Fibroblast of the aortic adventitia (primary cell): ENCODE data around the gene PANK1. TPM values are rescaled to one million over a fixed set of nuclear protein-coding genes. Genes with fewer than 3 reads are reported as not detected.

Source experiments
- DNase-seq: peaks from one replicate; pipeline ENCODE4 v3.0.0-alpha.2; 2010; ENCODE audit warnings: low read depth
- H3K4me3 ChIP-seq: 2 replicates; pipeline ENCODE4 v1.5.1; 2011; ENCODE audit warnings: low read depth, mild to moderate bottlenecking, control low read depth, low read length, moderate library complexity
- small RNA-seq: library from RNA; depleted of rRNA; stranded (forward); fragments of <200 nt; gene quantifications from one replicate; pipeline ENCODE3, GENCODE V24; 2012
- total RNA-seq: library from RNA; depleted of rRNA; stranded (reverse); fragments of >200 nt; gene quantifications from 2 replicates; pipeline ENCODE4 v1.2.3, GENCODE V29; 2012; ENCODE audit warnings: low replicate concordance
- TF ChIP-seq, protein P1 (sequence below): IDR thresholded peaks from 2 replicates; pipeline ENCODE4 v1.5.1; 2011; ENCODE audit warnings: mild to moderate bottlenecking, low read length, control low read depth, inconsistent platforms; ENCODE audit not compliant: insufficient read depth

PANK1 gene
- total RNA-seq, 1 donor, result 5.2 TPM

DNA sequence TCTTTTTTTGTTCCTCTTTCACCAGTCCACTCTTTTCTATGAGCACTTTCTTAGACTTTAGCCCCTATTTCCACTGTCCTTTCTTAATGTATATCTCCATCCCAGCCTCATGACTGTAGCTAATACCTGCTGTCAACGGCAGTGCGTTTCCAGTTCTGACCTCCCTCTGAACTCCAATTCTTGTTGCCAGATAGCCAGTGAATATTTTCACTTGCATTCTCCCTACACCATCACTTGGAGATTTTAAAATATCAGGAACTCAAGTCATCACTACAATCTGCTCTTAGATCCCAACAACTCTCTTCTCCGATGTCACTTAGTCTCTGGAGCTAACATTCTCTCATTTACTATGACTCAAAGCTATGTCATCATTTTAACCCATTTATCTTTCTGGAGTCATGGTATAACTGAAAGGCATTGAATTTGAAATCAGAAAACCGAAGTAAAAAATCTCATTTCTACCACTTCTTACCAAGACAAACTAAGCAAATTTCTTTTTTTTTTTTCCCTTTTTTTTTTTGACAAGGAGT is 104.6 kb downstream of the PANK1 start:
- TF ChIP-seq, protein P1, sequence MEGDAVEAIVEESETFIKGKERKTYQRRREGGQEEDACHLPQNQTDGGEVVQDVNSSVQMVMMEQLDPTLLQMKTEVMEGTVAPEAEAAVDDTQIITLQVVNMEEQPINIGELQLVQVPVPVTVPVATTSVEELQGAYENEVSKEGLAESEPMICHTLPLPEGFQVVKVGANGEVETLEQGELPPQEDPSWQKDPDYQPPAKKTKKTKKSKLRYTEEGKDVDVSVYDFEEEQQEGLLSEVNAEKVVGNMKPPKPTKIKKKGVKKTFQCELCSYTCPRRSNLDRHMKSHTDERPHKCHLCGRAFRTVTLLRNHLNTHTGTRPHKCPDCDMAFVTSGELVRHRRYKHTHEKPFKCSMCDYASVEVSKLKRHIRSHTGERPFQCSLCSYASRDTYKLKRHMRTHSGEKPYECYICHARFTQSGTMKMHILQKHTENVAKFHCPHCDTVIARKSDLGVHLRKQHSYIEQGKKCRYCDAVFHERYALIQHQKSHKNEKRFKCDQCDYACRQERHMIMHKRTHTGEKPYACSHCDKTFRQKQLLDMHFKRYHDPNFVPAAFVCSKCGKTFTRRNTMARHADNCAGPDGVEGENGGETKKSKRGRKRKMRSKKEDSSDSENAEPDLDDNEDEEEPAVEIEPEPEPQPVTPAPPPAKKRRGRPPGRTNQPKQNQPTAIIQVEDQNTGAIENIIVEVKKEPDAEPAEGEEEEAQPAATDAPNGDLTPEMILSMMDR, result no peak
- no peak overlapping the region for H3K4me3 ChIP-seq
- peak; percentile 52 for DNase-seq

DNA sequence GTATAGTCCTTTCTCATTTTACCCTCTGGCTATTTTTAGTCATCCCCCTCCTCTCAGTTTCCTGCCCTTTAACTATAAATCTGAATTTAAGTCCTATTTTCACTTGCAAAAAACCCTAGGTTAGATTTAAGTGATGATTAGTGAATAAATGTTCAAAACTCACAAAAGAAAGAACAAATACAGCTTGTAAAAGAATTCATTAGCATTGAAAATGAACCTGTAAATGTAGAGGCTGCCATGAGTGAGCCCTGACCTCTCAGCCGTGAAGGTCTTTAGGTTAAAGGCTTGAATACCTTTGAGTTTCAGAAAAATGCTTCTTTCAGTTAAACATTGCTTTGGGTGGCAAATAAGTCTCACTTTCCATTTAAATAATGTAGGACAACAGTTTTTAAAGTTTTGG is 107.7 kb downstream of the PANK1 start:
- DNase-seq, result no peak
- TF ChIP-seq, protein P1, result no peak
- no peak overlapping the region for H3K4me3 ChIP-seq

DNA sequence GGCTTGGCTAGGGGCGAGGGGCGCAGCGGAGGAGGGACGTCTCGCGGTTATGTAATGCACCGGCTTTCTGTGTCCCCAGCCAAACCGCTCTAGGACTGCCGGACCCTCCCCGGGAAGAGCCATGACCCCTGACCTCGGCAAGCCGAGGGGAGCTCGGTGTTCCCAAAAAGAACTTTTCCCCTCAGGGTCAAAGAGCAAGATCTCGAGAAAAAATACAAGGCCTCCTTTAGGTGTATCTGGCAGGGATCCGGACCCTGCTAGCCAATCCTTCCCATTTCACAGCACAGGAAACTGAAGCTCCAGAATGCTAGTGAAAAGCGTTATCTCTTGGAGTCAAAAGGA is 109.1 kb downstream of the PANK1 start:
- H3K4me3 ChIP-seq, result peak overlapping the region; percentile 62
- TF ChIP-seq, protein P1, result no peak
- DNase-seq, result no peak

DNA sequence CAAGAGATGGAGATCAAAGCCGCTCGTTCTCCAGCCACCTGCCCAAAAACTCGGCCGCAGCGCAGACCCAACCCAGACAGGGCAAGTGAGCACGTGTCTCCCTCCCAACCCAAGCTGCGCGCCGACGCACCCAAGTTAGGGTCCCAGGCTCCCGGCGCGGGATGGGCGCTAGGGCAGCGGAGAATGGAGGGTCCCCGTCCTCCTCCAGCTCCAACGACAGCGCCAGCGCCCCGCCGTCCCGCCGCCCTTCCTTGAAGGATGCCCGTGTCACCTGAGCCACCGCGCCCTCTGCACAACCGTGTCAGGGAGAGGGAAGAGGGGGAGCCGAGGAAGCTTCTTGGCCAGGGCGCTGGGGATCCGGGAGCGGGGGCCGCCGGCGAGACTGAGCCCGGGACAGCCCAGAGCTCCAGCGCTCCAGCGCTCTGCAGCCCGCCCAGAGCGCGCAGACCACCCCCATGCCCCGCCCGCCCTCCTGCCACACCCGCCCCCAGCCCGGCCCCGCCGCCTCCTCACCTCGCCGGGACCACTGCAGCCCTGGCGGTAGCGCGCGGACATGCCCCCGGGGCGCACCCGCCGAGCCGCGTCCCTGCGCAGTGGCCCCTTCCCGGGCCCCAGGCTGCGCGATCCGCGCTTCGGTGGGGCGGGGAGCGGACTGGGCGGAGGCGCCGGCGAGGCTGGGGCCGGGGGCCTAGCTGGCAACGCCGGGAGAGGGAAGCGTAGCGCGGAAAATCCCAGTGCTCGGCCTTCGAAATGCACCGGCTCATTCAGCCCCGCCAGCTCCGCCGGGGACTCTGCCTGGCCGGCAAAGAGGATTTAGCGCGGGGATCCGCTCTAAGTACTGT is 109.7 kb downstream of the PANK1 start, which contains the start of gene SLC16A12:
SLC16A12 (minus strand) TSS at position 424 of the 842 bp plus-strand sequence. CDS start 73,016 bp downstream, outside the sequence.
- TF ChIP-seq, protein P1, result no peak
- peak within 1 kb of the TSS; percentile 62 for H3K4me3 ChIP-seq
- no peak for DNase-seq

DNA sequence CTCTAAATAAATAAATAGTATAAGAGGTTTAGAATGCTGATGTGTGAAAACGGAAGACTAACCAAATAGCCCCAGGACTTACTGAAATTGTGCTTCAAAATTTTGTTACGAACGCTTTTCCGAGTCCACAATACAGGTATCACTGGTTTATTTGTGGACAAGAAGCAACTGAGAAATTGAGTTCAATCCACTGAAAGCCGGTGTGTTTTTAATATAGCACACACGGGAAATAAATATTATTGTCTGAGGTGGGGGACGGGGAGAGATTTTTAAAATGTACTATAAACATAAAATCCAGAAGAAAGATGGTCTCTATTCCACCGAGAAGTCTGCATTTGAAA is 110.2 kb downstream of the PANK1 start:
- TF ChIP-seq, protein P1, result no peak
- peak overlapping the region; percentile 62 for H3K4me3 ChIP-seq
- DNase-seq, result no peak

Small RNAs within 50 kb of the gene (small RNA-seq; reads per million reads assigned to genes)
- gene MIR107, result 286 reads per million, percentile 98 among the genes with 10 or more reads in this experiment

Other genes starting within 250 kb of the PANK1 start
- 30.7 and 36.0 TPM in 2 replicates for gene IFIT5, start 230.7 kb downstream of the PANK1 start, total RNA-seq
- gene SLC16A12, start 109.6 kb downstream of the PANK1 start, total RNA-seq, result 0.16 and 0.90 TPM in 2 replicates
- gene KIF20B, start 56.3 kb upstream of the PANK1 start, total RNA-seq, result 6.1 and 25.8 TPM in 2 replicates